ENCODE results near the gene ACTR2.

DNA sequence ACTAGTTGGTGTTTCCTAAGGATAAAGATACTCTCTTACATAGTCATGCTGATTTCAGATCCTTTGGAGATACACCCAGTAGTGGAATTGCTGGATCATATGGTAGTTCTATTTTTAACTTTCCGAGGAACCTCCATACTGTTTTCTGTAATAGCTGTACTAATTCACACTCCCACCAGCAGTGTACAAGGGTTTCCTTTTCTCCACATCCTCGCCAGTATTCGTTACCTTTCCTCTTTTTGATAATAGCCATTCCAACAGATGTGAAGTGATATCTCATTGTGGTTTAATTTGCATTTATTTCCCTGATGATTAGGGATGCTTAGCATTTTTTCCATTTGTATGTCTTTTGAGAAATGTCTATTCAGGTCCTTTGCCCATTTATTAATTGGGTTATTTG lies 34.0 kb downstream of the ACTR2 start:
- TF ChIP-seq EZH2 (IDR thresholded peaks at IDR 0.05): no peak
- TF ChIP-seq POLR2A (IDR thresholded peaks at IDR 0.05; ENCODE audit: borderline replicate concordance, extremely low read depth, insufficient read depth, insufficient read length): no peak
- TF ChIP-seq, protein P1, sequence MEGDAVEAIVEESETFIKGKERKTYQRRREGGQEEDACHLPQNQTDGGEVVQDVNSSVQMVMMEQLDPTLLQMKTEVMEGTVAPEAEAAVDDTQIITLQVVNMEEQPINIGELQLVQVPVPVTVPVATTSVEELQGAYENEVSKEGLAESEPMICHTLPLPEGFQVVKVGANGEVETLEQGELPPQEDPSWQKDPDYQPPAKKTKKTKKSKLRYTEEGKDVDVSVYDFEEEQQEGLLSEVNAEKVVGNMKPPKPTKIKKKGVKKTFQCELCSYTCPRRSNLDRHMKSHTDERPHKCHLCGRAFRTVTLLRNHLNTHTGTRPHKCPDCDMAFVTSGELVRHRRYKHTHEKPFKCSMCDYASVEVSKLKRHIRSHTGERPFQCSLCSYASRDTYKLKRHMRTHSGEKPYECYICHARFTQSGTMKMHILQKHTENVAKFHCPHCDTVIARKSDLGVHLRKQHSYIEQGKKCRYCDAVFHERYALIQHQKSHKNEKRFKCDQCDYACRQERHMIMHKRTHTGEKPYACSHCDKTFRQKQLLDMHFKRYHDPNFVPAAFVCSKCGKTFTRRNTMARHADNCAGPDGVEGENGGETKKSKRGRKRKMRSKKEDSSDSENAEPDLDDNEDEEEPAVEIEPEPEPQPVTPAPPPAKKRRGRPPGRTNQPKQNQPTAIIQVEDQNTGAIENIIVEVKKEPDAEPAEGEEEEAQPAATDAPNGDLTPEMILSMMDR (IDR thresholded peaks at IDR 0.05 in 2 of 3, conservative IDR thresholded peaks at IDR 0.05 in 1 of 3; ENCODE audit: borderline replicate concordance in 1 of 3, insufficient read depth in 1 of 3, low read depth in 2 of 3, low read length in 2 of 3): no peak
- TF ChIP-seq, protein P2, sequence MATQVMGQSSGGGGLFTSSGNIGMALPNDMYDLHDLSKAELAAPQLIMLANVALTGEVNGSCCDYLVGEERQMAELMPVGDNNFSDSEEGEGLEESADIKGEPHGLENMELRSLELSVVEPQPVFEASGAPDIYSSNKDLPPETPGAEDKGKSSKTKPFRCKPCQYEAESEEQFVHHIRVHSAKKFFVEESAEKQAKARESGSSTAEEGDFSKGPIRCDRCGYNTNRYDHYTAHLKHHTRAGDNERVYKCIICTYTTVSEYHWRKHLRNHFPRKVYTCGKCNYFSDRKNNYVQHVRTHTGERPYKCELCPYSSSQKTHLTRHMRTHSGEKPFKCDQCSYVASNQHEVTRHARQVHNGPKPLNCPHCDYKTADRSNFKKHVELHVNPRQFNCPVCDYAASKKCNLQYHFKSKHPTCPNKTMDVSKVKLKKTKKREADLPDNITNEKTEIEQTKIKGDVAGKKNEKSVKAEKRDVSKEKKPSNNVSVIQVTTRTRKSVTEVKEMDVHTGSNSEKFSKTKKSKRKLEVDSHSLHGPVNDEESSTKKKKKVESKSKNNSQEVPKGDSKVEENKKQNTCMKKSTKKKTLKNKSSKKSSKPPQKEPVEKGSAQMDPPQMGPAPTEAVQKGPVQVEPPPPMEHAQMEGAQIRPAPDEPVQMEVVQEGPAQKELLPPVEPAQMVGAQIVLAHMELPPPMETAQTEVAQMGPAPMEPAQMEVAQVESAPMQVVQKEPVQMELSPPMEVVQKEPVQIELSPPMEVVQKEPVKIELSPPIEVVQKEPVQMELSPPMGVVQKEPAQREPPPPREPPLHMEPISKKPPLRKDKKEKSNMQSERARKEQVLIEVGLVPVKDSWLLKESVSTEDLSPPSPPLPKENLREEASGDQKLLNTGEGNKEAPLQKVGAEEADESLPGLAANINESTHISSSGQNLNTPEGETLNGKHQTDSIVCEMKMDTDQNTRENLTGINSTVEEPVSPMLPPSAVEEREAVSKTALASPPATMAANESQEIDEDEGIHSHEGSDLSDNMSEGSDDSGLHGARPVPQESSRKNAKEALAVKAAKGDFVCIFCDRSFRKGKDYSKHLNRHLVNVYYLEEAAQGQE (IDR thresholded peaks at IDR 0.05; ENCODE audit: low read depth): no peak
- no peak for TF ChIP-seq POLR2AphosphoS5 (IDR thresholded peaks at IDR 0.05; ENCODE audit: low read depth, low read length)
- no peak for TF ChIP-seq ELF1 (IDR thresholded peaks at IDR 0.05; ENCODE audit: borderline replicate concordance, low read depth)
- TF ChIP-seq EGR1 (IDR thresholded peaks at IDR 0.05; ENCODE audit: low read depth): no peak
- TF ChIP-seq EZH2phosphoT487 (IDR thresholded peaks at IDR 0.05; ENCODE audit: borderline replicate concordance): no peak
- TF ChIP-seq JUND (IDR thresholded peaks at IDR 0.05): no peak
- TF ChIP-seq ZNF274 (IDR thresholded peaks at IDR 0.05; ENCODE audit: low read depth, low read length): no peak
- TF ChIP-seq SRF (IDR thresholded peaks at IDR 0.05; ENCODE audit: low read depth): no peak
- TF ChIP-seq RAD21 (IDR thresholded peaks at IDR 0.05; ENCODE audit: low read depth): no peak
- no peak for TF ChIP-seq SP1 (IDR thresholded peaks at IDR 0.05; ENCODE audit: low read depth)
